Thyroid gland (tissue), 4 donors: ENCODE data around the gene RNF141.

Source experiments
- POLR2A ChIP-seq, 2 donors: fragments of 450-650 bp; IDR thresholded peaks; one replicate each; pipeline ENCODE4 v1.6.1; 2017; ENCODE audit warnings: antibody characterized with exemption in 2 of 2, mild to moderate bottlenecking in 2 of 2, moderate library complexity in 1 of 2
- TF ChIP-seq, protein P1 (sequence below), 6 experiments: fragments of 200-600 bp in 3 of 6; fragments of 450-650 bp in 3 of 6; sonication (generic) in 3 of 6; IDR thresholded peaks; one replicate each; pipeline ENCODE4 v1.5.1; 2016 to 2019; ENCODE audit warnings: antibody characterized with exemption in 6 of 6, mild to moderate bottlenecking in 2 of 6, inconsistent platforms in 1 of 6, moderate library complexity in 1 of 6

DNA sequence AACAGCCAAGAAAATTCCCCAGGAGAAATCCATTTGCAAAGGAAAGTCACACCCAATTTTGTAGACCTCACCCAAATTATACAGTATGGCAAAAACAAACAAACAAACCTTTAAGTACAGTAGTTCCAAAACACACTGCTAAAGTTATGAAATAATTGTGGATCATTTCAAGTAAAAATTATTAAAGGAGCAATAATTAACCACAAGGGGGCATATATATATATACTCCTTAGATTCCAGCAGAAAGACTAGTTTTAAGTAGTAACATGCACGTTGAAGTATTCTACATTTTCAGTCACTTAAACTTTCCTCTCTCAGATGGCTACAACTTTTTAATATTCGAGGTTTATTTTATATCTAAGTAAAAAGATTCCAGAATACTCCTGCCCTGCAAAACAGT, 26.8 kb downstream of the RNF141 start:
- TF ChIP-seq, protein P1, sequence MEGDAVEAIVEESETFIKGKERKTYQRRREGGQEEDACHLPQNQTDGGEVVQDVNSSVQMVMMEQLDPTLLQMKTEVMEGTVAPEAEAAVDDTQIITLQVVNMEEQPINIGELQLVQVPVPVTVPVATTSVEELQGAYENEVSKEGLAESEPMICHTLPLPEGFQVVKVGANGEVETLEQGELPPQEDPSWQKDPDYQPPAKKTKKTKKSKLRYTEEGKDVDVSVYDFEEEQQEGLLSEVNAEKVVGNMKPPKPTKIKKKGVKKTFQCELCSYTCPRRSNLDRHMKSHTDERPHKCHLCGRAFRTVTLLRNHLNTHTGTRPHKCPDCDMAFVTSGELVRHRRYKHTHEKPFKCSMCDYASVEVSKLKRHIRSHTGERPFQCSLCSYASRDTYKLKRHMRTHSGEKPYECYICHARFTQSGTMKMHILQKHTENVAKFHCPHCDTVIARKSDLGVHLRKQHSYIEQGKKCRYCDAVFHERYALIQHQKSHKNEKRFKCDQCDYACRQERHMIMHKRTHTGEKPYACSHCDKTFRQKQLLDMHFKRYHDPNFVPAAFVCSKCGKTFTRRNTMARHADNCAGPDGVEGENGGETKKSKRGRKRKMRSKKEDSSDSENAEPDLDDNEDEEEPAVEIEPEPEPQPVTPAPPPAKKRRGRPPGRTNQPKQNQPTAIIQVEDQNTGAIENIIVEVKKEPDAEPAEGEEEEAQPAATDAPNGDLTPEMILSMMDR (IDR thresholded peaks at IDR 0.05): peak in 3 of 6 experiments; percentile 12 to 33 (median 28)
- TF ChIP-seq POLR2A (IDR thresholded peaks at IDR 0.05): no peak
